Mesenchymal stem cell (in vitro differentiated cells and primary cell): ENCODE data around the gene RIMKLA.

ENCODE experiments used
- DNase-seq: peaks from one replicate; pipeline ENCODE4 v3.0.0-alpha.2; 2013
- H2AFZ ChIP-seq: one replicate; pipeline ENCODE4 v1.6.1; 2013; ENCODE audit warnings: low read depth, mild to moderate bottlenecking, control low read depth, inconsistent platforms, low read length, moderate library complexity
- H2AK5ac ChIP-seq: 2 replicates; pipeline ENCODE4 v1.6.1; 2013; ENCODE audit warnings: low read length, moderate library complexity, mild to moderate bottlenecking, inconsistent platforms; ENCODE audit not compliant: severe bottlenecking
- H2BK120ac ChIP-seq: one replicate; pipeline ENCODE4 v1.6.1; 2013; ENCODE audit warnings: low read depth, mild to moderate bottlenecking, inconsistent platforms, low read length, moderate library complexity
- H2BK12ac ChIP-seq, 2 experiments: one replicate each; pipeline ENCODE4 v1.6.1; 2013; ENCODE audit warnings: inconsistent platforms in 2 of 2, low read length in 2 of 2, mild to moderate bottlenecking in 2 of 2, moderate library complexity in 2 of 2, control low read depth in 1 of 2
- H2BK15ac ChIP-seq: one replicate; pipeline ENCODE4 v1.6.1; 2013; ENCODE audit warnings: mild to moderate bottlenecking, low read depth, inconsistent platforms; ENCODE audit not compliant: poor library complexity, severe bottlenecking
- H2BK5ac ChIP-seq: 2 replicates; pipeline ENCODE4 v1.6.1; 2013; ENCODE audit warnings: low read depth, mild to moderate bottlenecking, low read length, control low read depth, inconsistent platforms; ENCODE audit not compliant: poor library complexity, severe bottlenecking
- H3K14ac ChIP-seq, 2 experiments: one replicate each; pipeline ENCODE4 v1.6.1; 2013; ENCODE audit warnings: inconsistent platforms in 2 of 2, low read length in 2 of 2, control low read depth in 1 of 2, mild to moderate bottlenecking in 1 of 2, moderate library complexity in 1 of 2
- H3K18ac ChIP-seq, 2 experiments: one replicate each; pipeline ENCODE4 v1.6.1; 2013; ENCODE audit warnings: inconsistent platforms in 2 of 2, low read length in 2 of 2, control low read depth in 1 of 2, low read depth in 1 of 2, mild to moderate bottlenecking in 1 of 2
- H3K23ac ChIP-seq, 2 experiments: one replicate each; pipeline ENCODE4 v1.6.1; 2013; ENCODE audit warnings: inconsistent platforms in 2 of 2, low read length in 2 of 2, mild to moderate bottlenecking in 2 of 2, moderate library complexity in 2 of 2, control low read depth in 1 of 2
- H3K27ac ChIP-seq: 2 replicates; pipeline ENCODE4 v1.5.1; 2013; ENCODE audit warnings: mild to moderate bottlenecking, moderate library complexity, low read length, control low read depth, inconsistent platforms; ENCODE audit not compliant: poor library complexity, severe bottlenecking
- H3K27me3 ChIP-seq, 2 experiments: 2 replicates each; pipeline versions ENCODE4 v1.6.1 to v1.7.0; 2013; ENCODE audit warnings: low read length in 2 of 2, mild to moderate bottlenecking in 2 of 2, moderate library complexity in 2 of 2, control low read depth in 1 of 2, inconsistent platforms in 1 of 2; ENCODE audit not compliant: control insufficient read depth in 1 of 2, insufficient read depth in 1 of 2
- H3K36me3 ChIP-seq, 2 experiments: 2 replicates each; pipeline versions ENCODE4 v1.6.1 to v1.7.0; 2013; ENCODE audit warnings: low read length in 2 of 2, control low read depth in 1 of 2, inconsistent platforms in 1 of 2, low read depth in 1 of 2, mild to moderate bottlenecking in 1 of 2; ENCODE audit not compliant: insufficient read depth in 2 of 2, control insufficient read depth in 1 of 2
- H3K4ac ChIP-seq, 2 experiments: one replicate each; pipeline ENCODE4 v1.6.1; 2013; ENCODE audit warnings: inconsistent platforms in 2 of 2, low read length in 2 of 2, mild to moderate bottlenecking in 2 of 2, moderate library complexity in 2 of 2, control low read depth in 1 of 2, low read depth in 1 of 2
- H3K4me1 ChIP-seq: 2 replicates; pipeline ENCODE4 v1.6.1; 2013; ENCODE audit warnings: low read depth, low read length, control low read depth; ENCODE audit not compliant: control insufficient read depth, insufficient read depth
- H3K4me2 ChIP-seq: 2 replicates; pipeline ENCODE4 v1.6.1; 2013; ENCODE audit warnings: low read length, mild to moderate bottlenecking, inconsistent platforms; ENCODE audit not compliant: poor library complexity, severe bottlenecking
- H3K4me3 ChIP-seq, 2 experiments: 2 replicates each; pipeline versions ENCODE4 v1.5.1 to v1.7.0; 2013; ENCODE audit warnings: low read length in 2 of 2, mild to moderate bottlenecking in 2 of 2, control low read depth in 1 of 2, low read depth in 1 of 2; ENCODE audit not compliant: insufficient read depth in 1 of 2
- H3K79me1 ChIP-seq: replicated peaks from 2 replicates; pipeline ENCODE4 v1.6.1; 2013; ENCODE audit warnings: mild to moderate bottlenecking, control low read depth, low read length, inconsistent platforms; ENCODE audit not compliant: poor library complexity, severe bottlenecking
- H3K9ac ChIP-seq: 2 replicates; pipeline ENCODE4 v1.7.0; 2013; ENCODE audit warnings: mild to moderate bottlenecking, low read length, moderate library complexity
- H3K9me3 ChIP-seq: 2 replicates; pipeline ENCODE4 v1.7.0; 2013; ENCODE audit warnings: mild to moderate bottlenecking, low read length; ENCODE audit not compliant: control insufficient read depth
- H4K8ac ChIP-seq: one replicate; pipeline ENCODE4 v1.6.1; 2013; ENCODE audit warnings: inconsistent platforms, mild to moderate bottlenecking, low read length, moderate library complexity
- H4K91ac ChIP-seq: one replicate; pipeline ENCODE4 v1.6.1; 2013; ENCODE audit warnings: mild to moderate bottlenecking, low read length, inconsistent platforms
- WGBS: methylation state at CpG from one replicate; pipeline ENCODE4 v1.1.7; 2013; ENCODE audit warnings: mixed read lengths; 5-methylcytosine and 5-hydroxymethylcytosine counted together

Gene RIMKLA

GRCh38 chr1:42414551-42415496, 34.2 kb downstream of the RIMKLA start:
- no peak overlapping the region for H3K9ac ChIP-seq
- no peak overlapping the region for H2BK15ac ChIP-seq
- H4K8ac ChIP-seq, result no peak overlapping the region
- H3K4ac ChIP-seq, result no peak overlapping the region
- H3K4me2 ChIP-seq, result no peak overlapping the region
- H3K4me3 ChIP-seq, result no peak overlapping the region
- peaks cover 0 to 32% of the 10 kb centered on the region in 2 experiments for H3K27me3 ChIP-seq
- H2BK12ac ChIP-seq, result no peak overlapping the region
- H3K18ac ChIP-seq, result no peak overlapping the region
- no peaks in the 10 kb centered on the region for H3K4me1 ChIP-seq
- H3K9me3 ChIP-seq, result no peaks in the 10 kb centered on the region
- no peak for DNase-seq
- no peak overlapping the region for H3K23ac ChIP-seq
- H2AFZ ChIP-seq, result no peak overlapping the region
- H3K36me3 ChIP-seq, result no peaks in the 10 kb centered on the region
- H2BK120ac ChIP-seq, result no peak overlapping the region
- H3K27ac ChIP-seq, result no peak overlapping the region
- H2BK5ac ChIP-seq, result no peak overlapping the region
- no peak overlapping the region for H3K14ac ChIP-seq
- no peak overlapping the region for H4K91ac ChIP-seq
- WGBS, result 87% methylated on average over 14 of the region's 17 CpGs
- no peak overlapping the region for H2AK5ac ChIP-seq
- H3K79me1 ChIP-seq, result no peaks in the 10 kb centered on the region

DNA sequence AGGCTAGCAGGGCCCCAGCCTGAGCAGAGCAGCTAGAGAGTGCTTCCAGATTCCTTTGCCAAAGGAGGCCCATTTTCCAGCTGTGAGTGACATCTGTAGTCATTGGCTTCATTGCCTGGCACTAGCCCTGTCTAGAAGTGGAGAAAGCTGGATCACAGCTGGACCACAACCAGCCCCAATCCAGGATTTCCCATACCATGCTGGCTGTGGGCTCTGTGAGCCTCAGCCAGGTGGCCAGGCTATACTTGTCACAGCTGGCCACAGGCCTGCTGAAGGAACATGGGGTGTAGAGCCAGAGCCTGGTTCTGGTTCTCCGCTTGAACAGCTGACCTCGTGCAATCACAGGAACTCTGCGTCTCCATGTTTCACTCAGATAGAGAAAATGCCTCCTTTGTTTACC, 36.6 kb downstream of the RIMKLA start:
- WGBS, result 86% methylated on average over 3 of the region's 3 CpGs
- H3K4me1 ChIP-seq, result peaks cover 6% of the 10 kb centered on the region
- H3K79me1 ChIP-seq, result no peaks in the 10 kb centered on the region
- H2BK5ac ChIP-seq, result no peak overlapping the region
- no peaks in the 10 kb centered on the region for H3K9me3 ChIP-seq
- H3K27ac ChIP-seq, result no peak overlapping the region
- H3K14ac ChIP-seq, result no peak overlapping the region
- H2BK12ac ChIP-seq, result no peak overlapping the region
- no peaks in the 10 kb centered on the region for H3K36me3 ChIP-seq
- H3K27me3 ChIP-seq, result peaks cover 0 to 30% of the 10 kb centered on the region in 2 experiments
- no peak overlapping the region for H3K4ac ChIP-seq
- H3K4me2 ChIP-seq, result no peak overlapping the region
- no peak overlapping the region for H2AK5ac ChIP-seq
- H2BK120ac ChIP-seq, result no peak overlapping the region
- H3K18ac ChIP-seq, result no peak overlapping the region
- H3K9ac ChIP-seq, result no peak overlapping the region
- no peak overlapping the region for H3K4me3 ChIP-seq
- no peak overlapping the region for H2BK15ac ChIP-seq
- no peak overlapping the region for H4K91ac ChIP-seq
- H3K23ac ChIP-seq, result no peak overlapping the region
- no peak overlapping the region for H4K8ac ChIP-seq
- H2AFZ ChIP-seq, result no peak overlapping the region
- no peak for DNase-seq

- WGBS, result 60% methylated on average over 1 of the region's 1 CpG
- H4K8ac ChIP-seq, result no peak overlapping the region
- no peak overlapping the region for H3K9ac ChIP-seq
- H3K27ac ChIP-seq, result no peak overlapping the region
- no peak overlapping the region for H3K4ac ChIP-seq
- DNase-seq, result no peak
- H2BK12ac ChIP-seq, result no peak overlapping the region
- H2BK120ac ChIP-seq, result no peak overlapping the region
- peaks cover 0 to 38% of the 10 kb centered on the region in 2 experiments for H3K27me3 ChIP-seq
- H3K36me3 ChIP-seq, result no peaks in the 10 kb centered on the region
- H3K18ac ChIP-seq, result no peak overlapping the region
- H2BK15ac ChIP-seq, result no peak overlapping the region
- no peaks in the 10 kb centered on the region for H3K9me3 ChIP-seq
- H2AK5ac ChIP-seq, result no peak overlapping the region
- H2AFZ ChIP-seq, result no peak overlapping the region
- H2BK5ac ChIP-seq, result no peak overlapping the region
- H3K4me3 ChIP-seq, result no peak overlapping the region
- no peak overlapping the region for H3K23ac ChIP-seq
- no peaks in the 10 kb centered on the region for H3K79me1 ChIP-seq
- no peak overlapping the region for H3K4me2 ChIP-seq
- H3K14ac ChIP-seq, result no peak overlapping the region
- H4K91ac ChIP-seq, result no peak overlapping the region
- peaks cover 8% of the 10 kb centered on the region for H3K4me1 ChIP-seq
These were observed 37.9 kb downstream of the RIMKLA start for GRCh38 chr1:42418516-42418915.

DNA sequence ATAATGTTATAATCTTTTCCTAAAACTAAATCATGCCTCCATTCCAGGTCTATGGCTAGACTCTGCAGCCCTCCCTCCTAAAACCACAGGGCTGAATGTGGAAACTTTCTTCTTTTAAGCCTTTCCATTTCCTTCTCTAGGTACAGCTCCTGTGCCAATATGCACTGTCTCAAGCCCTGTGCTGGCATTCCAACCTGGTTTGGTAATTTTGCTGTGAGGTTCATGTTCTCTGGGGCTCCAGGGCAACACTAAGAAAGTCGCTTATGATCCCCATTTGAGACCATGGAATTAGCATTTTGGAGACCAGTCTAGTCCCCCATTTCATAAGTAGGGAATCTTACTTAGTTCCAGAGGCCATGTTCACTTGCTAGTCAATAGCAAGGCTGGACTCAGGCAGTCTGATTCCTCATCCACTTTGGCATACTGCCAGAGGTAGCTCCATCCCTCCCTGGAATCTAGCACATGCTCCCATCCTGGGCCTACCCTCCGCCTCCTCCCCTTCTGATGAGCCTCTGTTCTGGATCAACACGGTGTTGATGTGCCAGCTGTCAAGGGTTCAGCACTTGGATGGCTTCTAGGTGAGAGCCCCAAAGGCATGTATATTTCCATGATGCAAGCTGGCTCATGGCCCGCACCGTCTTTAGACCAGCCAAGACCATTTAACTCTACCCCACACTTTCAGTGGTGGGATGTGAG, 38.7 kb downstream of the RIMKLA start:
- Histone ChIP-seq H3K27ac (no peak overlapping the region), H3K9ac (no peak overlapping the region), H3K4me3 (no peak overlapping the region), H3K4me1 (peaks cover 8% of the 10 kb centered on the region), H3K36me3 (no peaks in the 10 kb centered on the region), H3K79me1 (no peaks in the 10 kb centered on the region), H3K14ac (no peak overlapping the region), H3K23ac (no peak overlapping the region), H3K18ac (no peak overlapping the region), H2BK12ac (no peak overlapping the region), H2BK120ac (no peak overlapping the region), H3K4me2 (no peak overlapping the region), H4K91ac (no peak overlapping the region), H4K8ac (no peak overlapping the region), H2BK15ac (no peak overlapping the region), H2AK5ac (no peak overlapping the region), H3K9me3 (no peaks in the 10 kb centered on the region), H3K4ac (no peak overlapping the region), H3K27me3 (peaks cover 0 to 41% of the 10 kb centered on the region in 2 experiments), H2AFZ (no peak overlapping the region), H2BK5ac (no peak overlapping the region)
- WGBS, result 85% methylated on average over 5 of the region's 5 CpGs
- DNase-seq, result no peak
